ENCODE measurements around the gene KIFC3.

GRCh38 chr16:57848181-57848580, 45.9 kb upstream of the KIFC3 start:
- TF ChIP-seq CTCF (IDR thresholded peaks at IDR 0.05), result no peak
- TF ChIP-seq EP300 (IDR thresholded peaks at IDR 0.05), result no peak
